ENCODE measurements around the gene SRD5A1. TPM values are rescaled to one million over a fixed set of nuclear protein-coding genes. Genes with fewer than 3 reads are reported as not detected.
"Not testable (repeated sequence)": the region's sequence is repeated elsewhere in the genome, so short reads cannot be mapped to it uniquely, and the experiment has no call there.

SRD5A1 gene
- total RNA-seq, 2 experiments from 2014 or later: 14.1 to 14.3 TPM

DNA sequence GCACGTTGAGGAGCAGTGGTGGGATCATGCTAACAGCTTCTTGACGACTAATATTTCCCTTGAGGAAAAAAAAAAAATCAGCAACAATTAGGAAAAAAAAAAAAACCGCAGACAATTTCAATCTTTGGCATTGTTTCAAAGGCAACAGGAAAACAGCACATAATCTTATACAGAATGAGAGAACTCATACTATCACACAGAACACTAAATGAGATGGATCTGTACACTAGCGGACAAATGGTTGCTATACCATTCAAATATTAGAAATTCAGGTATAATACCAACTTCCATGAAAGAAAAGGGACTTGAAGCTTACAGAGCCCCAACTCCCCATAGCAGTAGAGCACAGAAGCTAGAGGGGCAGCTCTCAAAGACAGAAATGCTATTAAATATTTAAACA, 10.0 kb upstream of the SRD5A1 start:
- Mint-ChIP-seq H3K36me3 (peaks cover 65% of the 10 kb centered on the region), H3K27ac (no peak overlapping the region), H3K9me3 (peaks cover 16% of the 10 kb centered on the region), H3K4me3 (no peak overlapping the region), H3K4me1 (peaks cover 18% of the 10 kb centered on the region), H3K27me3 (no peaks in the 10 kb centered on the region)
- DNase-seq: no peak

DNA sequence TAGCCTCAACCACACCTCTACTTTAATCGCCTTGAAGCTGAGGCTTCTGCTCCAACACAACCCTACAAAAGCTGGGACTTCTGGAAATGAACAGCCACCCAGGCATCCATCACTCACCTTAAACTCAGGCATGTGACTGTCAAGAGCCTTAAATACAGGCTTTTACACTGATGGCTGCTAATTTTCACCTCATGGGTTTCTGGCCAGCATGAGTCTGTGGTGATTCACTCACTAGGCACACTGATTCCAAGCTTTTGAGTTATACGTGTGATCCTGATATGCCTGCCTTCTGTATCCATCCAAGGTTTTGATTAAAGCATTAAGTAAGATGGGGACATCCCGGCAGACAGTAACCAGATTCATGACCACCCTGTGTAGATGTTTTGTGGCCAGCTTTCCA, 9.3 kb upstream of the SRD5A1 start:
- Mint-ChIP-seq H3K4me1 (peaks cover 19% of the 10 kb centered on the region), H3K4me3 (no peak overlapping the region), H3K9me3 (peaks cover 16% of the 10 kb centered on the region), H3K36me3 (peaks cover 70% of the 10 kb centered on the region), H3K27ac (peak overlapping the region; percentile 42), H3K27me3 (no peaks in the 10 kb centered on the region)
- no peak for DNase-seq

DNA sequence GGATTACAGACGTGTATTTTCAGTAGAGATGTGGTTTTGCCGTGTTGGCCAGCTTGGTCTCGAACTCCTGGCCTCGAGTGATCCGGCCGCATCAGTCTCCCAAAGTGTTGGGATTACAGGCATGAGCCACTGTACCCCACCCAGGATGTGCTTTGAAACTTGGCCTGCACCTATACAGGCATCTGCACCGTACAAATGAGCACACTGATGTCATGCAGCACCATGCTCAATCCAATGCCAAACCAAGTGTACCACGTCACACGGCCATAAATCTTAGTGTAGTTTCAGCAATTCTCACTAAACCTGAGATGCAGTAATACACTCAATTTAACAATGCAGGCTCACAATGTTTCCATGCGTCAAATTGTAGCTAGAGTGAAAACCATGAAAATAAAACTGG, 6.7 kb upstream of the SRD5A1 start:
- Mint-ChIP-seq H3K4me3 (no peak overlapping the region), H3K36me3 (peaks cover 83% of the 10 kb centered on the region), H3K9me3 (peaks cover 16% of the 10 kb centered on the region), H3K27ac (no peak overlapping the region), H3K27me3 (no peaks in the 10 kb centered on the region), H3K4me1 (peaks cover 37% of the 10 kb centered on the region)
- DNase-seq: no peak

DNA sequence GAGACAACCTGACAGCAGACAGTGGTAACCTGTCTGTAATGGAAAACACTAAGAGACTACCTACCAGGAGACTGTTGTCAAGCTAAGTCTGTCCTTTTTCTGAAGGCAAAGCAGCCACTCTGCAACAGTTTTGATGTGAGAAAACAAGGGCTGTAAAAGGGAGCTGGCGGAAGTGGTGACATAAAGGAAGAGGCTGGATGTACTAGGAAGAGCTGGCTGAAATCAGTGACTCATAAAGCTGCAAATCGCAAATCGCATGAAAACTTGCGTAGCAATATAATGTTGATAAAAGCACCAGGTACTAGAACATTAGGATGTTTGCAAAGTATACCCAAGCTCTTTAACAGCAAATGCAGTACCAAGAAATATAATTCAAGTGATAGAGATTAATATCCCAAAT, 1.8 kb upstream of the SRD5A1 start:
- Mint-ChIP-seq H3K9me3 (no peaks in the 10 kb centered on the region), H3K27me3 (no peaks in the 10 kb centered on the region), H3K4me1 (peaks cover 36% of the 10 kb centered on the region), H3K4me3 (peak overlapping the region; percentile 94), H3K36me3 (peaks cover 47% of the 10 kb centered on the region), H3K27ac (peak overlapping the region; percentile 61)
- DNase-seq: no peak

DNA sequence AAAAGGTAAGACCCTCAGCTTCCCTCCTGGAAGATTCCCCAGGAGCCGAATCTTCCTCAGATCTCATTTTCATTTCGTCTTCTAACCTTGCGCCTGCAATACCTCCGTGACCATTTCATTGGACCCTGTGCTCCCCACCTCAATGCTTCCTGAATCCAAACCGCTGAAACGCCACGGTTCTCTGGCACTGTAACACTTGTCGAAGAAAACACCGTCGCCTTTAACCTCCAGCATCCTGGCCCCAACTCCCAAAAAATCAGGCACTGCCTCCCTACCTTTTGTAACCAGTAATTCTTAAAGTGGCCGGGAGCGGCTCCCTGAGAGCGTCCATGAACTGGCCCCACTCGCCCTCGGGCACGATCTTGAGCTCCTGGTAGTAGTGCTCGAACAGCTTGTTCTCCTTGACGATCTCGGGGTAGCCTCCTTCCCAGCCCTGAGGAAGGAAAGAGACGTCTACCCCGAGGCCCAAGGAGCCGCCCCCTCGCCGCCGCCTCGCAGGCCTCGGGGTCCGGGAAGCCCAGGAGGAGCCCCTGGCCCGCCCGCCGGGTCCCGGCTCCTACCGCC, 834 bp upstream of the SRD5A1 start:
- Mint-ChIP-seq H3K36me3 (peaks cover 43% of the 10 kb centered on the region), H3K4me3 (peak overlapping the region; percentile 94), H3K27ac (peak overlapping the region; percentile 99), H3K9me3 (no peaks in the 10 kb centered on the region), H3K27me3 (no peaks in the 10 kb centered on the region), H3K4me1 (peaks cover 31% of the 10 kb centered on the region)
- no peak for DNase-seq

DNA sequence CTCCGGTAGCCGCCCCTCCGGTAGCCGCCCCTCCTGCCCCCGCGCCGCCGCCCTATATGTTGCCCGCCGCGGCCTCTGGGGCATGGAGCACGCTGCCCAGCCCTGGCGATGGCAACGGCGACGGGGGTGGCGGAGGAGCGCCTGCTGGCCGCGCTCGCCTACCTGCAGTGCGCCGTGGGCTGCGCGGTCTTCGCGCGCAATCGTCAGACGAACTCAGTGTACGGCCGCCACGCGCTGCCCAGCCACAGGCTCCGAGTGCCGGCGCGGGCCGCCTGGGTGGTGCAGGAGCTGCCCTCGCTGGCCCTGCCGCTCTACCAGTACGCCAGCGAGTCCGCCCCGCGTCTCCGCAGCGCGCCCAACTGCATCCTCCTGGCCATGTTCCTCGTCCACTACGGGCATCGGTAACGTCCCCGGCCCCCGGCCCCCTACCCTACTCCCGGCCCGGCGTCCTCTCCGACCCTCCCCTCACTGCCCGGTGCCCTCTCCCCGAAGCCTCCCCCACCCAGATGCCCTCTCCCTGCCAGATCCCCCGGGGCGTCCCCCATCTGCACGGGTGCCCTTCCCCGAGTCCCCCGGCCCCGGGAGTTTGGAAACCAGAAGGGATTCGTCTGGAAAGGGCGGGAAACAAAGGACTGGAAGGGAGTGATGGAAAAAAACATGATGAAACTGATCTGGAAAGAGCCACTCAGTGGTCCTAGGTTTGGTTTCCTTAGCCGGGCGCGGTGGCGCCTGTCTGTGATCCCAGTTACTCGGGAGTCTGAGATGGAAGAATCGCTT, 417 bp downstream of the SRD5A1 start:
- Mint-ChIP-seq H3K4me1 (peaks cover 37% of the 10 kb centered on the region), H3K27me3 (no peaks in the 10 kb centered on the region), H3K4me3 (peak overlapping the region; percentile 94), H3K36me3 (peaks cover 44% of the 10 kb centered on the region), H3K9me3 (no peaks in the 10 kb centered on the region), H3K27ac (peak overlapping the region; percentile 86)
- no peak for DNase-seq

DNA sequence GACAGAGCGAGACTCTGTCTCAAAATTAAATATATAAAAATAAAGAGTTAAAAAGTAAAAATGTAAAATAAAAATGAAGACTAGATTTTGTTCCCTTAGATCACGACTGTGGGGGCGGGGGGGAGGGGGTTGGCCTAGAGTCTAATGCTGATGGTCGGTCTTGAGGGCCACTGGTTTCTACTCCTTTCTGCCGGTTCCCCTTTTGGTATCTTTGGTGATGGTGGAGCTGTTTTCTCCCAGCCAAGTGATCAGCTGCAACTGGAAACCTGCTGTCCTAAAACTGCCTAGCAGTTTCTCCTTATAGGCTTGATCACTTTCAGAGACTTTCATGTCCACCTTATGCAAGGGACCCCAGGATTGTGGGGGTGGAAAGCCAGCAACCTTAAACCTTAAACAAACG, 1.1 kb downstream of the SRD5A1 start:
- DNase-seq: no peak
- H3K4me3 Mint-ChIP-seq: peak overlapping the region; percentile 94

DNA sequence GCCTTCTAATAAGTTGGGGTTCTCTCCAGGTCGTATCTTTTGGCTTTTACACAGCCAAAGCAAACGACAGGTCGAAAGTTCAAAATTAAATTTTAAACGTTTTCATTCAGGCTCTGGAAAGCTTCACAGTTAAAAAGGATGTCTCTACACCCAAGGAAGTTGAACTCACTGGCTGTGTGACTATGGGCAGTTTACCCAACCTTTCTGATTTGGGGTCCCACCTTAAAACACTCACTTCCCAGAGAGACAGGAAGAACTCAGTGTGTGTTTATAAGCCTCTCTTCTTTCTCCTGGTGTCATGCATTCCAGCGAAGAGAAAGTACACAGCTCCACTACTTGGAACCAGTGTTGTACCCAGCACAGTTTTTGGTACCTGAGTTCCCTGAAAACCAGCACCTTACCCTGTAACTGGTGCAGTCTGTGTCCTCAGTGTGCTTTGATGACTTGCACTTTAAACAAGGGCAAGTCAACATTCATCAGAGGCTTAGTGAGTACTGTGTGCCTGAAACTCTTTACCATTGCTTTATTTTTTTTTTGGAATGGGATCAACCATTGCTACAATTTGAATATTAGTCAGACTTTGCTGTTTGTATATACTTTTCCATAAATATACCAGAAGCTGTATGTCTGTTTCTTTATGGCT, 1.7 kb downstream of the SRD5A1 start:
- H3K4me1 Mint-ChIP-seq: peaks cover 28% of the 10 kb centered on the region
- H3K27ac Mint-ChIP-seq: no peak overlapping the region

More for the DNA sequence above, 1.1 kb downstream of the SRD5A1 start:
- Mint-ChIP-seq H3K27ac (peak overlapping the region; percentile 86), H3K27me3 (no peaks in the 10 kb centered on the region), H3K9me3 (no peaks in the 10 kb centered on the region), H3K4me1 (peaks cover 33% of the 10 kb centered on the region), H3K36me3 (peaks cover 38% of the 10 kb centered on the region)

DNA sequence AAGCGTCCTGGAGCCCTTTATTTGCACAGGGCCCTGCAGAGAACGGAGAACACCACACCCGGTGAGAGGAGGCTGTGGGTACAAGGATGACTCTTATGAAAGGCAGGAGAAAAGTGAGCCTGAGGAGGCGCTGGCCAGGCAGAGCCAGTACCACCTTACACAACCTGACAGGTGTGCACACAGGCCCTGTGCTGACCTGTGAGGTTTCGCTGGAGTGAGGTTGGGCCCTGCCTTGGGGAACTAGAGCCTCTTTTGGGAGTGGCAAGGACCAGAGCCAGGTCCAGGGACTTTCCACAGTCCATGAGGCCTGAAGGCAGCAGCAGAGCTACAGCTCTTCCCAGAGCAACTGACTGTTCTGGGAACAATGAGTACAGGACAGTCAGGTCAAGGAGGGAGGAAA, 3.1 kb downstream of the SRD5A1 start:
- H3K4me1 Mint-ChIP-seq: peaks cover 15% of the 10 kb centered on the region
- no peak overlapping the region for H3K4me3 Mint-ChIP-seq
- no peak for DNase-seq
- no peak overlapping the region for H3K27ac Mint-ChIP-seq
- H3K9me3 Mint-ChIP-seq: no peaks in the 10 kb centered on the region
- peaks cover 18% of the 10 kb centered on the region for H3K36me3 Mint-ChIP-seq
- H3K27me3 Mint-ChIP-seq: no peaks in the 10 kb centered on the region

More for the DNA sequence above, 1.7 kb downstream of the SRD5A1 start:
- Mint-ChIP-seq H3K4me3 (peak overlapping the region; percentile 70), H3K36me3 (peaks cover 32% of the 10 kb centered on the region), H3K27me3 (no peaks in the 10 kb centered on the region), H3K9me3 (no peaks in the 10 kb centered on the region)
- no peak for DNase-seq

DNA sequence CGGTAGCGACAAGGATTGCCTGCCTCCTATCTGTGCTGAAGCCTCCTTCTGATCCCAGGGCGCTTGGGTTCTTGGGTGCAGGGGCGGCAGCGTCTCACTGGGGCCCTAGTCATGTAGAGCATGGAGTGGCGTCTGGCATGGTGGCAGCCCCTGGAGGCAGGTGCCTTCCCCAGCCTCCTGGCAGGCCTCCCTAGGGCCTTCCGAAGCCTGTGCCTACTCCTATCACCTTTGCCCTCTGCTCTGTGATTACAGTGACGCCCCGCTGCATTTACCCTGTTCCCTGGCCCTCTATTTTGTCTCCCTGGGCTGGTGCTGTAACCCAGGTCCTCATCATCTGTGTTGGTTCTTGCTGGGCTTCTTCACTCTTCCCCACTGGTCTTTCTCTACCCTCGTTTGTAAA, 3.8 kb downstream of the SRD5A1 start:
- Mint-ChIP-seq H3K4me1 (peaks cover 11% of the 10 kb centered on the region), H3K4me3 (no peak overlapping the region), H3K9me3 (no peaks in the 10 kb centered on the region), H3K27me3 (no peaks in the 10 kb centered on the region), H3K36me3 (peaks cover 14% of the 10 kb centered on the region), H3K27ac (no peak overlapping the region)
- DNase-seq: no peak

DNA sequence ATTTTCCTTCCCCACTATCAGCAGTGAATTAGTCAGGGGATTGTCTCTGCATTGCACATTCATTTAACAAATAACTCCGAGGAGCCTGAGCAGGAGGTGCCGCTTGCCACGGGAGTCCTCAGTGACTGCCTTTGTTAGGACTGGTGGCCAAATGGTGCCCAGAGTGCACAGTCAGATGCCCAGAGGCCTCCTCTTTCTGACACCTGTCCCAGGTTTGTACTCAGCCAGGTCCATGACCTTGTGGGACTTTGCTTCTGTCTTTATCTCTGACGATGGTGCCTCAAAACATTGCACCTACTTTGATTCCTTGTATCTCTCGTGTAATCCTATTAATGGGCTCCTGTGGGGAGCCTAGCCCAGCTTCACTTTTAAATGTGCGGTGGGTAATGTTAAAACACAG, 4.3 kb downstream of the SRD5A1 start:
- Mint-ChIP-seq H3K4me1 (peaks cover 11% of the 10 kb centered on the region), H3K27ac (no peak overlapping the region), H3K9me3 (no peaks in the 10 kb centered on the region), H3K27me3 (no peaks in the 10 kb centered on the region), H3K36me3 (peaks cover 8% of the 10 kb centered on the region), H3K4me3 (no peak overlapping the region)
- no peak for DNase-seq

DNA sequence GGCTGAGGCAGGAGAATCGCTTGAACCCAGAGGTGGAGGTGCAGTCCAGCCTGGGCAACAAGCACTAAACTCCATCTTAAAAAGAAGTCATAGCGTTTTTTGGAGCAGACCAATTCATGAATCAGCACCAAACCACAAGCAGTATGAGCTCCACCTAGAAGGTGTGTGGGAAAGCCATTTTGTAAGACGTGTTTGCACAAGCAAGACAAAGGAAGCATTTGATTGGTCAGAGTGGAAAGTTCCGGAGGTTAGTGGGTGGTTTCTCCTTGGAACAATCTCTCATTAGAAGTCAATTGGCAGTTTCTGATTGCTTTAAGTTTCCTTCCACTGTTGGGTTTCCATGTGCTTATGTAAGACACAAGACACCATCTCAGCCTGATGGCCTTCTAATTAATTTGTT, 5.0 kb downstream of the SRD5A1 start:
- Mint-ChIP-seq H3K4me3 (no peak overlapping the region), H3K4me1 (peaks cover 11% of the 10 kb centered on the region), H3K27ac (no peak overlapping the region), H3K36me3 (peaks cover 8% of the 10 kb centered on the region), H3K9me3 (no peaks in the 10 kb centered on the region), H3K27me3 (no peaks in the 10 kb centered on the region)
- no peak for DNase-seq

DNA sequence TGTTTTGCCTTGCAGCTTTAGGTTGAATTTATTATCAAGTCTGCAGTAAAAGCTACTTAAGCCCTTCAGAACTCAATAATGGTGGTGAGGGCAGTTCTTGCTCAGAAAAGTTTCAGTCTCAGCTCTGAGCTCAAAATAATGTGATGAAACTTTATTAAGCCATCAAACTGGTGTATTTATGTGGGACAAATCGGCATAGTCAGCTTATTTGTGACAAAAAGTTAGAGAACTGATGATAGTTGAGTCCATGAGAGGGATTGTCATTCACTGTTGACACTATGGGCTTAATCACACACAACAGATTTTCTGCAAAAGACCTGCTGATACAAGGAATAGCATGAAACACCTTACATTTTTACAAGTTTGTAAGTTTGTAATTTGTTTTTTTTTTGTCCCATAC, 9.4 kb downstream of the SRD5A1 start:
- Mint-ChIP-seq H3K4me1 (peaks cover 6% of the 10 kb centered on the region), H3K27me3 (no peaks in the 10 kb centered on the region), H3K27ac (no peak overlapping the region), H3K9me3 (peaks cover 2% of the 10 kb centered on the region), H3K36me3 (peaks cover 17% of the 10 kb centered on the region), H3K4me3 (no peak overlapping the region)
- DNase-seq: no peak

DNA sequence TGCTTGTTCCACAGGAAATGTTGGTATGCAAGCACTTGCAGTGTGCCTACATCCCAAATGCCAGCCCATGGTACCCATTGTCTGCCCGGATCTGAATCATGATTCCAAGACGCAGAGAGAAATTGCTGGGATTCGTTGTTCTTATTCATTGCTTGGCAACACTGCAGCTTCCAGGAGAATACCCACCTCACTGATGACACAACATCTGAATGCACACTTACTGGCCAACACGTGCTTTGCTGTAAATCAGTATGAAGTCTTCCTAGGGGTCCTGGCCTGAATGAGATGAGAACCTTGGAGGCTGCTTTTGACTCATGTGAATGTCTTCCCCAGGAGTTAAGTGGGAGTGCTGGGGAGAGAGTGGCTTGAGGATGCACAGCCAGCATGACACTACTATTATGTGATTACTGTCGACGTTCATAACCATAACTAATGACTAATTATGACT, 11.6 kb downstream of the SRD5A1 start:
- no peak overlapping the region for H3K4me3 Mint-ChIP-seq
- peaks cover 4% of the 10 kb centered on the region for H3K9me3 Mint-ChIP-seq
- no peak overlapping the region for H3K27ac Mint-ChIP-seq
- no peaks in the 10 kb centered on the region for H3K4me1 Mint-ChIP-seq
- no peak for DNase-seq
- H3K27me3 Mint-ChIP-seq: no peaks in the 10 kb centered on the region
- peaks cover 26% of the 10 kb centered on the region for H3K36me3 Mint-ChIP-seq

DNA sequence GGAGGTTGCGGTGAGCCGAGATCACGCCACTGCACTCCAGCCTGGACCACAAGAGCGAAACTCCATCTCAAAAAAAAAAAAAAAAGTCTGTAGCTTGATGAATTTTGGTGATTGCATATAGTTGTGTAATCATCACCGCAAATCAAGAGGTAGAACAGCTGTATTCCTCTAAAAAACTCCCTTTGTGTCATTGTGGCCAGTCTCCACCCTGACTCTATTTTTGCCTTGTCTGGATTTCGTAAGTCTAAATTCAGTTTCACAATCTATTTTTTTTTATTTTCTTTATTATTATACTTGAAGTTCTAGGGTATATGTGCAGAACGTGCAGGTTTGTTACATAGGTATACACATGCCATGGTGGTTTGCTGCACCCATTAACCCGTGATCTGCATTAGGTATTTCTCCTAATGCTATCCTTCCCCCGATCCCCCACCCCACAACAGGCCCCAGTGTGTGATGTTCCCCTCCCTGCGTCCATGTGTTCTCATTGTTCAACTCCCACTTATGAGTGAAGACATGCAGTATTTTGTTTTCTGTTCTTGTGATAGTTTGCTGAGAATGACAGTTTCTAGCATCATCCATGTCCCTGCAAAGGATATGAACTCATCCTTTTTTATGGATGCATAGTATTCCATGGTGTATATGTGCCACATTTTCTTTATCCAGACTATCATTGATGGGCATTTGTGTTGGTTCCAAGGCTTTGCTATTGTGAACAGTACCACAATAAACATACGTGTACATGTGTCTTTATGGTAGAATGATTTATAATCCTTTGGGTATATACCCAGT, 12.5 kb downstream of the SRD5A1 start:
- H3K9me3 Mint-ChIP-seq, H3K27ac Mint-ChIP-seq, DNase-seq: not testable (repeated sequence)

More for the DNA sequence above, 12.5 kb downstream of the SRD5A1 start:
- not testable (repeated sequence) for H3K4me1 Mint-ChIP-seq, H3K4me3 Mint-ChIP-seq, H3K27me3 Mint-ChIP-seq
- H3K36me3 Mint-ChIP-seq: peaks cover 30% of the 10 kb centered on the region

Measured in activated naive CD8-positive, alpha-beta T cell treated with anti-CD3 and anti-CD28 coated beads for 36 hours (primary cell).